Mammary epithelial cell (primary cell): Measurements from ENCODE around the gene COL27A1.

Source experiments
- CTCF ChIP-seq, 2 donors: IDR thresholded peaks in 1 of 2; conservative IDR thresholded peaks in 1 of 2; 2 replicates each; pipeline ENCODE4 v1.5.1; 2011 to 2012; ENCODE audit warnings: inconsistent platforms in 2 of 2, low read length in 2 of 2, mild to moderate bottlenecking in 2 of 2, control low read depth in 1 of 2, low read depth in 1 of 2; ENCODE audit not compliant: insufficient read depth in 1 of 2; ENCODE audit errors: extremely low read depth in 1 of 2
- EZH2 ChIP-seq: IDR thresholded peaks from 2 replicates; pipeline ENCODE4 v1.6.1; 2012; ENCODE audit warnings: low read length, inconsistent platforms, borderline replicate concordance

- TF ChIP-seq CTCF (conservative IDR thresholded peaks at IDR 0.05 in 1 of 2, IDR thresholded peaks at IDR 0.05 in 1 of 2; ENCODE audit: extremely low read depth in 1 of 2, insufficient read depth in 1 of 2, low read depth in 1 of 2, low read length in 2 of 2) (no peak), EZH2 (no peak)
Measured at GRCh38 chr9:114183006-114183405, 27.7 kb downstream of the COL27A1 start.
